HUES64 (cell line): ENCODE measurements around the gene ARFGAP3.

Experiments used
- H3K27ac ChIP-seq: 2 replicates; pipeline ENCODE4 v1.7.0; 2013; ENCODE audit warnings: low read depth, low read length, inconsistent platforms
- H3K27me3 ChIP-seq: 2 replicates; pipeline ENCODE4 v1.6.1; 2013; ENCODE audit warnings: mild to moderate bottlenecking, low read length; ENCODE audit not compliant: insufficient read depth
- H3K36me3 ChIP-seq: 2 replicates; pipeline ENCODE4 v1.6.1; 2013; ENCODE audit warnings: mild to moderate bottlenecking, low read length; ENCODE audit not compliant: insufficient read depth
- H3K4me1 ChIP-seq: 2 replicates; pipeline ENCODE4 v1.6.1; 2013; ENCODE audit warnings: mild to moderate bottlenecking, low read length, moderate library complexity; ENCODE audit not compliant: insufficient read depth
- H3K4me3 ChIP-seq: 2 replicates; pipeline ENCODE4 v1.5.1; 2013; ENCODE audit warnings: mild to moderate bottlenecking, low read length, moderate library complexity
- H3K9ac ChIP-seq: 2 replicates; pipeline ENCODE4 v1.6.1; 2013; ENCODE audit warnings: mild to moderate bottlenecking, low read depth, low read length
- H3K9me3 ChIP-seq: 2 replicates; pipeline ENCODE4 v1.6.1; 2013; ENCODE audit warnings: low read depth, low read length; ENCODE audit not compliant: insufficient read depth
- WGBS: fragments of 150-250, 120-280 bp; methylation state at CpG from one replicate; pipeline ENCODE4 v1.1.7; 2013; ENCODE audit warnings: missing lambda C conversion rate; 5-methylcytosine and 5-hydroxymethylcytosine counted together

Gene ARFGAP3

DNA sequence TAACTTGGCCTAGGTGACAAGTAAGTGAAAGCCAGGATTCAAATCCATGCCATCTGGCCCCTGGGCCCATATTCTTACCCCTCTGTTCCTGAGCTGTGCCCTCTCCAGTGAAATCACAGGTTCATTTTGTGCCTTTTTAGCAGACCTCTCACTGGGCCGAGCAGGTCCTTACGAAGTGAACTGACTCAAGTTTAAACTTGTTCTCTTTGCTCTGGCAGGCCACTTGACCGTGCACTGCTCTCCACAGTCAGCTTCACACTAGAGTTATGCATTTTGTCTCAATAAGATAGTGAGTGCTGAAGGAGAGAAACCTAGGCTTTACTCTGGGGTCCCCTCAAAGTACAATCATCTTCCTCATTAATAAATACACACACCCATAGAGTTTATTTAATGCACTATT lies 40.7 kb downstream of the ARFGAP3 start:
- H3K36me3 ChIP-seq, result peaks cover 13% of the 10 kb centered on the region; the same call in 1 of the 2 replicates
- H3K4me1 ChIP-seq, result no peaks in the 10 kb centered on the region
- no peak overlapping the region for H3K27ac ChIP-seq
- peaks cover 2% of the 10 kb centered on the region; the same call in 1 of the 2 replicates for H3K9me3 ChIP-seq
- H3K27me3 ChIP-seq, result no peaks in the 10 kb centered on the region
- no peak overlapping the region for H3K4me3 ChIP-seq
- H3K9ac ChIP-seq, result no peak overlapping the region
- WGBS, result 93% methylated on average over 3 of the region's 3 CpGs

DNA sequence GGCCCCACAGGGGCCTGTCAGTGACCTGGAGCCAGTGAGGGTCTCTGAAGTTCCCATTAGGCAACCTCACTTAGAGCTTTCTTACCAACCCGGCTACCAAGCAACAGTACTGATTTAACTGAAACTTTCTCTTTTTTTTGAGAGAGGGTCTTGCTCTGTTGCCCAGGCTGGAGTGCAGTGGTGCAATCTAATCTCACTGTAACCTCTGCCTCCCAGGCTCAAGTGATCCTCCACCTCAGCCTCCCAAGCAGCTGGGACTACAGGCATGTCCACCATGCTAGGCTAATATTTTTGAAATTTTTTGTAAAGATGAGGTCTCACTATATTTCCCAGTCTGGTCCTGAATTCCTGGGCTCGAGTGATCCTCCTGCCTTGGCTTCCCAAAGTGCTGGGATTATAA lies 42.5 kb downstream of the ARFGAP3 start:
- H3K27ac ChIP-seq, result no peak overlapping the region
- no peaks in the 10 kb centered on the region for H3K27me3 ChIP-seq
- peaks cover 14% of the 10 kb centered on the region; the same call in 1 of the 2 replicates for H3K36me3 ChIP-seq
- no peak overlapping the region for H3K4me3 ChIP-seq
- WGBS, result 95% methylated on average over 2 of the region's 2 CpGs
- no peak overlapping the region for H3K9ac ChIP-seq
- no peaks in the 10 kb centered on the region for H3K4me1 ChIP-seq
- H3K9me3 ChIP-seq, result no peaks in the 10 kb centered on the region

DNA sequence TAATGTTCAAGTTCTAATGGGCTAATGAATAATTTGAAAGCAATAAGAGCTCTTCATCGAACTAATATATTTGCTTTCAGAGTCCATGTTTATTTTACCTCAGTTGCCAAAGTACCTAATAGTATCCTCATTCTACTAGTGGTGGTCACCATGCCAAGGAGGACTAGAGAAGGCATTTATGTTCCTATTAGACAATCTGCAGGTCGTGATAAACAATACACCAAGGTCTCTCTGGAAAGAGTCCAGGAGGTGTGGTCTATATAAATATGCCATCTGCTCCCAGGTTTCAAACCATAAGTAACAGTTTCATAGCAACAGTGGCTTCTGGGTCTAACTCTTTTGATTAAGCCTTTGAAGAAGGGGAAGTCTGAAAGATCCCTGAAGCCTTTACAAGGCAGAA lies 42.9 kb downstream of the ARFGAP3 start:
- H3K4me1 ChIP-seq, result no peaks in the 10 kb centered on the region
- H3K27me3 ChIP-seq, result no peaks in the 10 kb centered on the region
- no peak overlapping the region for H3K27ac ChIP-seq
- 78% methylated on average over 2 of the region's 2 CpGs for WGBS
- no peaks in the 10 kb centered on the region for H3K9me3 ChIP-seq
- H3K36me3 ChIP-seq, result peaks cover 14% of the 10 kb centered on the region; the same call in 1 of the 2 replicates
- H3K4me3 ChIP-seq, result no peak overlapping the region
- no peak overlapping the region for H3K9ac ChIP-seq

DNA sequence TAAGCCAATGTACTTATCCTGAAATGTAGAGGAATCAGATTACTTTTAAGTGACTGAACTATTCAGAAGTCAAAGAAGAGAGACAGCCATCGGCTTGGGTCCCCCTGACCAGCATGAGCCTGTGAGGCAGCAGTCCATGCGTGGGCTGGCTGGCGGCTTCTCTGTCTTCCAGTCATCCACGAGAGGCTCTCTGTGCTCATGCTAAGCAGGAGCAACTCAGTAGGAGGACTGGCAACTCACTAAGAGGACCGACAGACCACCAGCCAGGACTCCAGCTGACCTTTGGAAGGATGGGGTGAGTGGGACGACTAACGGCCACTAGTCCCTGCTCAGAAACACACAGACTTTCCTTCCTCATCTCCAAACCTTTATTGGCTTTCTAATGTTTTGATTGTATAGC lies 43.6 kb downstream of the ARFGAP3 start:
- Histone ChIP-seq H3K4me1 (no peaks in the 10 kb centered on the region), H3K4me3 (no peak overlapping the region), H3K9me3 (no peaks in the 10 kb centered on the region), H3K27me3 (no peaks in the 10 kb centered on the region), H3K27ac (no peak overlapping the region), H3K9ac (no peak overlapping the region), H3K36me3 (peaks cover 18% of the 10 kb centered on the region; the same call in 1 of the 2 replicates)
- 89% methylated on average over 5 of the region's 7 CpGs for WGBS

DNA sequence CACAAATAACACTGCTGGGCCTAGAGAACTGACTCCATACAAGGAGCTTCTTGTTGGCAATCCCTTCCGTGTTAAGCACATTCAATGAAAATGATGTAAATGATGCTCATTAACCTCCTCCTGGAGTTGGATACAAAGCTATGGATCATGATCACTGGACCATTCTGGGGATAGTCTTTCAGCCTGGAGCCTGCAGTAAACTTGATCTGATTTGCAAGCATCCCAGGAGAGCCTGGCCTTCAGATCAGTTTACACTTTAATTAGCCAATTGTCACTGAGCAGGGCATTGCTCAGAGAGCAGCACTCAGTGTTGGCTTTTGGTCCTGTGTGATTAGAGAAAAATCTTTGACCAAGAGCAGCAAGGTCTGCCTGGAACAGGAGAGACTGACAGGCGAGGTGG lies 45.6 kb downstream of the ARFGAP3 start:
- Histone ChIP-seq H3K9ac (no peak overlapping the region), H3K4me1 (no peaks in the 10 kb centered on the region), H3K4me3 (no peak overlapping the region), H3K9me3 (no peaks in the 10 kb centered on the region), H3K27me3 (no peaks in the 10 kb centered on the region), H3K36me3 (peaks cover 17% of the 10 kb centered on the region), H3K27ac (no peak overlapping the region)
- WGBS, result 91% methylated on average over 2 of the region's 2 CpGs

DNA sequence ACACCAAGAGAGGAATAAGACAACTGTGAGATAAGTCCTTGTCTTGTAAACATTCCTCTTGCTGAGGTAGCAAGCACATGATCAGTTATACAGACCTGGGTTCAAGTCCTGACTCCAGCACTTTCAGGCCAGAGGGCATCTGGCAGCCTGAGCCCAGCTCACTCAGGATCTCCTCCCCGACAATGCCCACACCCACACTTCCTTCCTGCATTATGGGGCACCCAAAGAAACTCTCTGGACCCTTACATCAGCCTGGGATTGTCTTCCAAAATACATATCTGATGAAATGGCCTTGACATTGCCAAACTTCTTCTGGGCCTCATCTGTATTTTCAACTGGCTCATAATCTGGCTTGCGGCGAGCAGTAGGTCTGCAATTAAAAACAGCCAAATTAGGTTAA lies 48.6 kb downstream of the ARFGAP3 start:
- 97% methylated on average over 3 of the region's 3 CpGs for WGBS
- Histone ChIP-seq H3K9ac (no peak overlapping the region), H3K36me3 (peaks cover 18% of the 10 kb centered on the region), H3K27me3 (no peaks in the 10 kb centered on the region), H3K4me3 (no peak overlapping the region), H3K9me3 (no peaks in the 10 kb centered on the region), H3K4me1 (peaks cover 9% of the 10 kb centered on the region), H3K27ac (no peak overlapping the region)

DNA sequence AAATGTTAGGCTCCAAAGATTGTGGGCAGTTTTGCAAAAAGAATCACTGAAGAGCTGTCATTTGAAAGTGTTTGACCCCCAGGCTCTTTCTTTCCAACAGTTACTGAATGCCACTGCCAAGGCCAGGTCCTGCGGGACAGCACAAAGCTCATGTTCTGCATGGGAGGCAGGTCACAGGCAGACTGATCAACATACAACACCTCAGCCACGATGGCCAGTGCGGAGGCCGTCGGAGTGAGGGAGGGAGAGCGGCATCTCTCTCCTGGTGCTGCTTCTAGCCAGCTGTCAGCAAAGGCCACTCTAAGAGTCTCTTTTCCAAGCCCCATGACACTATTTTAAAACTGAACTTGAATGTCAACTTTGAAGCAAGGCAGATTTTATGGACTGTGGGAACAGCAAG lies 49.9 kb downstream of the ARFGAP3 start:
- peaks cover 15% of the 10 kb centered on the region for H3K36me3 ChIP-seq
- H3K9me3 ChIP-seq, result no peaks in the 10 kb centered on the region
- 90% methylated on average over 6 of the region's 6 CpGs for WGBS
- peaks cover 9% of the 10 kb centered on the region for H3K4me1 ChIP-seq
- no peak overlapping the region for H3K27ac ChIP-seq
- H3K4me3 ChIP-seq, result no peak overlapping the region
- no peaks in the 10 kb centered on the region for H3K27me3 ChIP-seq
- no peak overlapping the region for H3K9ac ChIP-seq

DNA sequence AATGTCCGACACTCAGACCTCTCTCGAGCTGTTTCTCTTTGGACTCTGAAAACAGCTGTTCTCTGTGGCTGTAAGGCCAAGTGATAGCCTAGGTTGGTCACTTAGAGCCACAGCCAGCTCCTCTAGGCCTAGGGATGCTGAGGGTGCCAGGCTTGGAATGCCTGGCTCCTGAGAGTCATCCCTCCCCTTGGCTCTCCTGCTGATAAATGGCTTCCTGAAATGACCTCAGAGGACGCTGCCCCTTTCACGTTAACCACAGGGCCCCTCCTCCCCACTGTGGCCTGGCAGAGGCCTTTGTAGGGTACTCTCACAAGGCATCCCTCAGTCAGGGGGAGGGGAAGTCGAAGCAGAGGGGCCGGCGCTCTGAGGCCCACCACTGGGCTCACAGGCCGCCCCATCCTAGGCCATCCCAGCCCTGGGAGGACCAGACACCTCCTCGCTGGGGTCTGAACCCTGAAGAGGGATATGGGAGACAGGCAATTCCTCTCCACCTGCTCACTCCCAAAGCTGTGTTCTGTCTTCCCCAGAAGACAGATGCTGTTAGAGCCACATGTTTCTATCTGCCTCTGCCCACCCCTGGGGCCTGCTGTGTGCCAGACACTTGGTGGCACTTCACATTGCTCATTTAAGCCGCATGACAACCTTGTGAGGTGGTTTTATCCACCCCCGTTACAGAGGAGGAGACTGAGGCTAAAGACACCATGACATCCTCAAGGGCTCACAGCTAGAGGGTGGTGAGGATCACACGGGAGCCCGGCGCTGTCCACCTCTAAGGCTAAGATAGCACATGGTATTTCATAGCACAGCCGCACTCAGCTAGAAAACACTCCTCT lies 50.9 kb downstream of the ARFGAP3 start:
- H3K4me1 ChIP-seq, result peaks cover 9% of the 10 kb centered on the region
- H3K4me3 ChIP-seq, result no peak overlapping the region
- no peaks in the 10 kb centered on the region for H3K9me3 ChIP-seq
- H3K9ac ChIP-seq, result no peak overlapping the region
- H3K36me3 ChIP-seq, result peaks cover 15% of the 10 kb centered on the region
- H3K27me3 ChIP-seq, result no peaks in the 10 kb centered on the region
- WGBS, result 83% methylated on average over 15 of the region's 15 CpGs
- H3K27ac ChIP-seq, result no peak overlapping the region; the same call in 1 of the 2 replicates

DNA sequence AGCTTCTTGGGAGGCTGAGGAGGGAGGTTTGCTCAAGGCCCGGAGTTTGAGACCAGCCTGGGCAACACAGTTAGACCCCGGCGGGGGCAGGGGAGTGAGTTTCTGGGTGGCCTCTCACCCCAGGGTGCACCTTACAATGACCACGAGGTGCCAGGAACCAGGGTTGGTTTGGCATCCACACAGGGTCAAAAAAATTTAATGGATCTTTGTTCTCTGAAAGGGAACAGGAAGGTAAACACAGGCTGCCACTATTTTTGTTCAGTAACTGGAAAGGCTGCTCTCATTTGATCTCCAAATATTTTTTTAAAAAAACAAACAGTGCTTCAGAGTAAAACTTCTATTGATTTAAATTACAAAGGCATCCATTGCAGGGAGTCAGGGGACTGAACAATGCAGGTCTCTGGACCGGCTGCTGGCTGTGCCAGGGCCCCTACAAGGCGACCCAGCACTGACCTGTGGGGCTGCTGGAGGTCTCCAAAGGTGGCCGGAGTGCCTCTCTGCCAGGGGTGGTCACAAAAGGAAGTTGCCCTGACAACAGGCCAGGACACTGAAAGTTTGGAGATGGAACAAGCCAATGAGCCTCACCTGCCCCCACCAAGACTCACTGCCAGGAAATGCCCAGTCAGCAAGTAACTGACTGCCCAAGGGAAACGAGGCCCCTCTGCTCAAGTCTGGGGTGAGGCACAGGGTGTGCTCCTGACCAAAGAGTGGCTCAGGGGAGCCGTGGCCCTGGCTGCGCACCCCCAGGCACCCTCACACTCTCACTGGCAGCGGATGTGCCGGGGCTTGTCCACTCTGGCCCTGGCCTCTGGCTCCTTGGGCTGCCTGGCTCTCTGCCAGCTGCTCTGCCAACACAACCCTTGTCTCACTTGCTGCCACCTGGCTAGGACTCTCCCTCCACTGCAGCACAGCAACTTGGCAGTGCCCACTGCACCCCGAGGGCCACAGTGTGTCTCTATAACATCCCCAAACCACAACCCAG lies 51.8 kb downstream of the ARFGAP3 start:
- 77% methylated on average over 13 of the region's 13 CpGs for WGBS
- Histone ChIP-seq H3K4me1 (peaks cover 9% of the 10 kb centered on the region), H3K4me3 (no peak overlapping the region), H3K27me3 (no peaks in the 10 kb centered on the region), H3K27ac (peak overlapping the region; percentile 45; the same call in 1 of the 2 replicates), H3K9me3 (no peaks in the 10 kb centered on the region), H3K36me3 (peaks cover 12% of the 10 kb centered on the region), H3K9ac (0 out of 2 replicates have a peak overlapping the region, but pooled peaks have one; percentile 2)

DNA sequence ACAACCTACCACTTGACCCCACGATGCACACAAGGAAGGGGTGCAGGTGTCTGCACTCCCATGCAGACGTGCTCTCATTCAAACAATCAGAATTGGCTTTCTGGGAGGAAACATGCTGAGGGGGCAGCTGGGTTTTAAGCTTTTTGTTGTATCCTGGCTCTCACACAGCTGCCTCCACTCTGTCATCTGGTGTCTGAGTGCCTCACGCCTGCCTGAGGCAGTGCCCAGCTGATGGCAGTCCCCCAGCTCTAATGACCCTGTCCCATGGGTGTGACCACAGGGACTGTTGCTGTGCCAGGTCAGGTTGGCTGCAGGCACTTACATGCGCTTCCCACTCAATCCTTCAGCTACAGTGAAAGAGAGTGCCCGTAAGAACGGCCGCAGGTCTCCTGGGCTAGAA lies 53.7 kb downstream of the ARFGAP3 start:
- peaks cover 7% of the 10 kb centered on the region for H3K36me3 ChIP-seq
- H3K4me3 ChIP-seq, result no peak overlapping the region
- H3K27ac ChIP-seq, result no peak overlapping the region
- H3K4me1 ChIP-seq, result peaks cover 9% of the 10 kb centered on the region
- 93% methylated on average over 7 of the region's 7 CpGs for WGBS
- H3K9ac ChIP-seq, result no peak overlapping the region
- H3K9me3 ChIP-seq, result no peaks in the 10 kb centered on the region
- no peaks in the 10 kb centered on the region for H3K27me3 ChIP-seq
